ENCODE results near the gene PRR35. TPM values are rescaled to one million over a fixed set of nuclear protein-coding genes. Genes with fewer than 3 reads are reported as not detected.

PRR35 gene
- total RNA-seq, 1 donor from 2014 or later, result 0.05 TPM

DNA sequence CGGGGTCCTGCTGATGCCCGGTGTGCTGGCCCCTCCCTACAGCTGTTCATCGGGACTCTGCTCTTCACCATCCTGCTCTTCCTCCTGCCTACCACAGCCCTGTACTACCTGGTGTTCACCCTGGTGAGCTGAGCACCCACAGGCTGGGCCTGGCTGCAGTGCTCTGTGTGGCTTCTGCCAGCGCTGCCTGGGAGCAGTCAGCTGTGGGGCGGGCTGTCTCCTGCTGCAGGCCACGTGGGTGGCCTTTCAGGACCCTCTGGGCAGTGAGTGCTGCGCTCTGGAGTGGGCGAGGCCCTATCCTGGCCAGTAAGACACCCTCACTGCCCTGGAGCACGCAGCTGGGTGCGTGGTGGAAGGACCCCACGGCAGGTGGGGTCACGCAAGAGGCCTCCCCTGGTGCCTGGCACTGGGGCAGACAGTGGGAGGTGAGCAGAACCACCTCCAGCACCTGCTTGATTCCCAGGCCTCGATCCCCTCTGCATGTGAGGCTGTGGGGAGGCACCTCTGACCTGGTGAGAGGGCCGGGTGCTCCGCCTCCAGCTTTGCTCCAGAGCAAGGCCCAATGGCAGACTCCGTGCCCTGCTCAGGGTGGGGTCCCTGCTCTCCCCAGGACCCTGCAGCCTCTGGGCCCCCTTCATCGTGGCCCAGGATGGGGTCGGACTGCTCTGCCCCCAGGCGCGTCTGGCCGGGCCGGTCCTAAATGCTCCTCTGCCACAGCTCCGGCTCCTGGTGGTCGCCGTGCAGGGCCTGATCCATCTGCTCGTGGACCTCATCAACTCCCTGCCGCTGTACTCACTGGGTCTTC, 20.1 kb downstream of the PRR35 start:
- DNase-seq (ENCODE audit: low read depth), result no peak

DNA sequence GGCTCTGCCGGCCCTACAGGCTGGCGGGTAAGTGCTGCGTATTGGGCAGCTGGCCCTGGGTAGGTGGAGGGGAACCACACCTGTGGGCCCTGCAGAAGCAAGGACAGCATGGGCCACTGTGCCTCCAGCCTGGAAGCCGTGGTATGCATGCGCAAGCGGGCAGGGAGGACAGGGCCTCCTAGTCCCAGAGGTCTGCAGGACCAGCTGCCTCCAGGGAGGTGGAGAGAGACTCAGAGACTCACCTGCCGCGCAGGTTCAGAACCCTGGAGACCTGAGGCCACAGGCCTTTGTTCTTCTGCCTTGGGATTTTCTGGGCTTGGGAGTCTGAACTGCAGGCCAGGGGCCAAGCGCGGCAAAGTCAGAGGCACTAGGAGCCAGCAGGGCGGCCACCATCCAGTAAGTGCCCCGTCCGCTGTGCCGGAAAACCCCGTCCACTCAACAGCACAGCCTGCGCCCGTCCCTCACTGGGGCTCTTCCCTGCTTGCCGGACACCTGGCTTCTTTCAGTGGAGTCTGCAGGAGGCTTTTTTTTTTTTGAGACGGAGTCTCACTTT, 20.8 kb downstream of the PRR35 start:
- no peak for DNase-seq (ENCODE audit: low read depth)

DNA sequence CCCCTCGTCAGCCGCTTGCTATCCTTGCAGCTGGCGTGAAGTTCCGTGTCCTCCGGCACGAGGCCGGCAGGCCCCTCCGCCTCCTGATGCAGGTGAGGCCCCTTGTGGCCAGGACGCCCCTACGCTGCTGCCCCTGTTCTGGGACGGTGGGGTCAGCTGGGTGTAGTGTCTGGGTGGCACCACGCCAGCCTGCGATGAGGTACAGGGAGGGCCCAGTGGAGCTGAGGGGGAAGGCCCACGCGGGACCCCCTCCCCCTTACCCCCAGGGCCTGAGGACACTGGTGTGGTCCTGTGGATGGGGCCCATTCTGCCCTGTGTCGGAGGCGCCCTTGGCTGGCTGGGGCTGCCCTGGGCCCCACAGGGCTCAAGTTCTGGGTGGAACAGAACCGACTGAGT, 22.0 kb downstream of the PRR35 start:
- no peak for DNase-seq (ENCODE audit: low read depth)

DNA sequence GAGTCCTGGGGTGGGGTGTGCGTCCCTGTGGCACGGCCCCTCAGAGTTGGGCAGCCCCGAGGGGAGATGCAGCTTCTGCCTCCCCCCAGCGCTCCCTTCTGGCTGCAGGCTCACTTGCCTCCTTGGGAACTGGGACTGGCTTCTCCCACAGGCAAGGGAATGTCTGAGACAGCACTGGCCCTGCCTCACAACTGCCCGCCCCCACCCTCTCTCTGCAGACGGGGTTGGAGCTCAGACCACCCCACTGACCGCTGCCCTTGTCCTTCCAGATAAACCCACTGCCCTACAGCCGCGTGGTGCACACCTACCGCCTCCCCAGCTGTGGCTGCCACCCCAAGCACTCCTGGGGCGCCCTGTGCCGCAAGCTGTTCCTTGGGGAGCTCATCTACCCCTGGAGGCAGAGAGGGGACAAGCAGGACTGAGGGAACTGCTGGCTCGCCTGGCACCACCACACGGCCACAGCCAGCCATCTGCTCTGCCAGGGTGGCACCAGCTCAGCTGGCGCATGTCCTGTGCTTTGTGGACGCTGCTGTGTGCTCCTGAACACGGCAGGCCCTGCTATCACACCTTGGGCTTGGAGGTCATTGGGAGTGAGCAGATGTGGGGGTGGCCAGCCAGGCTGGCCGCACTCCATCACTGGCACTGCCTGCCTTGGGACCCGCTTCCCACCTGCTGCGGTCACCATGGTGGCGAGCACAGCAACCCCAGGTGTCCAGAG, 22.6 kb downstream of the PRR35 start:
- DNase-seq (ENCODE audit: low read depth), result no peak

DNA sequence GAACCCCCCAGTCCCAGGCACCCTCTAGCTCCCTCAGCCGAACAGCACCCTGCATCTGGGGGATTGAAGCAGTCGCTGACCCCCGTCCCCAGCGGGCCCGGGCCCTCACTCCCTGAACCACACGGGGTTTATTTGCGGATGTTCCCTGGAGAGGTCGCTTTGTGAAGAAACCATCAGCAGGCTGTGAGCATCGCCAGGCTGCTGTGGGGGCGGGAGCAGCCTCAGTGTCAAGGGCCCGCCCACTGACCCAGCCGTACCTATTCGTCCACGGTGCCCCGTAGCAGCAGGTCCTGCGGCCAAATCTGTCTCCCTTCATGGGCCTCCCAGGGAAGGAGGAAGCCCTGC, 23.2 kb downstream of the PRR35 start:
- no peak for DNase-seq (ENCODE audit: low read depth)

DNA sequence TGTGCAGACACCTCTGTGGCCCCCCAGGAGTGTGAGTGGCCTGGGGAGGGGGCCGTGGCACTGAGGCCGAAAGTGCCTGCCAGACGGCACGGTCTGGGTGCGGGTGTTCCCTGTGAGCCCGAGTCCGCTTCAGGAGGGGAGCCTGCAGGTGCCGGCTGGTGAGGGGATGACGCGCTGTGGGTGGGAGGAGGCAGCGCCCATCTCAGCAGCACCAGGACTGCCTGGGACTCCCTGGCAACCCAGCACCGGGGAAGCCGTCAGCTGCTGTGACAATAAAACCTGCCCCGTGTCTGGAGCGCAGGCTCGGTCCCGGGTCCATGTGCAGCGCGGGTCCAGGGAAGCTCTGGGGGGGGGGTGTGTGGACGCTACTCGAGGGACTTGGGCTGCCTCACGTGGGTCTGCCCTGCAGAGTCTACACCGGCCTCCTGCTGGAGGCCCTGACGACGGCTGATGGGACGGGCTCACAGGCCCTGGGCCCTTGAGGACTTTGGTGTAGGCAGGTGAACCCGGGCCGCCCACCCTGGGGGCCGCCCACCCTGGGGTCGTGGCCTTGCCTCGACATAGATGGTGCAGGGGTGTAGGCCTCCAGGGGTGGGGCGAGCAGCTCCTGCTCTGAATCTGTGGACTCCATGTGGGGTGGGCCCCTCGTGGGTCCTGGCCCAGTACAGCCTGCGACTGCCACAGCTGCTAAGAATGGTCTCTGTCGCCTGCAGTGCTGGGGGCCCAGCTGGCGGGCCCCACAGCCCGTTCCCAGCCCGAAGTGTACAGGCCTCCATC, 23.8 kb downstream of the PRR35 start:
- DNase-seq (ENCODE audit: low read depth), result no peak

DNA sequence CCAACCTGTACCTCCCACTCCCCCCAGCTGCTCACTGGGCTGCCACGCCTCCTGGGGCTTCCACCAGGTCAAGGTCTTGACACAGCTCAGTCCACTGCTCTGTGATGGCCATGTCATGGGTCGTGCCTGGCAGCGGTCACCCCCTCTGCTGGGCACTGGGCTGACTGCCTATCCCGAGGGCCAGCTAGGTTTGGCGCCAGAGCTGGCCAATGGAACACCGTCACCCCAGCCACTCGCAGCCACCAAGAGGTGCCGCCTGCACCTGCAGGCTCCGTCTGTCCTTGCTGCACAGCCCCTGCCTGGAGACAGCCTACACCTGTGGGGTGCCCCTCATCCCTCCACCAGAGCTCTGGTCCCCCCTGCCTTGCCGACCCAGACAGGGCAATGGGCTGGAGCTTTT, 25.2 kb downstream of the PRR35 start:
- no peak for DNase-seq (ENCODE audit: low read depth)

DNA sequence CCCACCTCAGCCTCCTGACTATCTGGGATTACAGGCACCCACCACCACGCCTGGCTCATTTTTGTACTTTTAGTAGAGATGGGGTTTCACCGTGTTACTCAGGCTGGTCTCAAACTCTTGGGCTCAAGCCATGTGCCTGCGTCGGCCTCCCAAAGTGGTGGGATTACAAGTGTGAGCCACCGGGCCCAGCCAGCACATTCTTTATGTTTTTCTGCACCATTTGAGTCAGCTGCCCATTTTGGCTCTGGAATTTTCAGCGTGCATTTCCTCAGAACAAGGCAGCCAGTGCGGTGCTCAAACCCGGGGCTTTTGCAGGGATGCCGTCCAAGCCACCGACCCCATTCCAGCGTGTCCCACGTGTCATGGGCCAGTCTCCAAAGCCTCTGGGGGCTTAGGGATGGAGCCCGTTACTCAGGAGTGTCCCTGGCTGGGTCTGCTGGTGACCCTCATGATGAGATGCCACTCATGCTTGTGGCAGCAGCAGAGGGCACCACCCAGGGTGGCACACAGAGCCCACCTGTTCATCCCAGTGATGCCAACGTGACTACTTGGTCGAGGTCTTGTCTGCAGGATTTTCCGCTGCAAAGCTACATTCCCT, 26.0 kb downstream of the PRR35 start:
- DNase-seq (ENCODE audit: low read depth), result no peak

DNA sequence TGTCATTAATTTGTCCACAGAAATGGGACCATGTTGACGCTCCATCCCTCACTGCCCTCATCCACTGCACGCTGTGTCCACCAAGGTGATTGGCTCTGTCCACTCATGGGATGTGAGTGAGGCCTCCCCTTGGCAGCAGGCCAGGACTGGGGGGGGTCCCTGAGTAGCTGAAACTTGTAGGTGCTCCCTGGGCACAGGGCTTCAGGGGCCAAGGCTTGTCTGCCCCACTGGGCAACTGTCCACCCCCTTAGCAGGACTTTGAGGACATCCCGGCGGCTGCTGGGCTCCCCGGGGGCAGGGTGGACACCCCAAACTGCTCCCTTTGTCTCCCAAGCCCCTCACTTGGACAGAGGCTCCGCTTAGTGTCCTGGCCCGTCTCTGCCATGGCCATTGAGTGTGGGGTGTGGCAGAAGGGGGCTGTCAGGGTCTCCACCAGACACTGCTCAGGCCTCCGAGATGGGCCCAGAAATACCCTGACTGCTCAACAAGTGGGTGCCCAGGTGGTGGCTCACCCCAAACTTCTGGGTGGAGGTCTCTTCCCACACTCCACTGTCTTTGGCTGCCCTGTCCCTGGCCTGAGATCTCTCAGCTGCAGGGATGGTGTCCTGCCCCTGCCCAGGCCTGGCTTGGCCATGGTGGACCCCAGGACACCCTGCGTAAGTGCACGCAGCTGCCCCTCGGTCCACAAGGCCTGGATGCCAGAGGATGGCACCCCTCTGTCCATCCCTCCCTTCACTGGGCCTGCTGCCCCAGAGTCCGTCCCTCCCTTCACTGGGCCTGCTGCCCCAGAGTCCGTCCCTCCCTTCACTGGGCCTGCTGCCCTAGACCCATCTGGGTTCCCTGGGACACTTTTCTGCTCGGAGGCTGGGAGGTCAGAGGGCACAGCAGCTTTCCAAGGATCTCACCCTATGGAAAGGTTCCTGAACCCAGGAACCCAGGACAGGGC, 26.7 kb downstream of the PRR35 start:
- no peak for DNase-seq (ENCODE audit: low read depth)

DNA sequence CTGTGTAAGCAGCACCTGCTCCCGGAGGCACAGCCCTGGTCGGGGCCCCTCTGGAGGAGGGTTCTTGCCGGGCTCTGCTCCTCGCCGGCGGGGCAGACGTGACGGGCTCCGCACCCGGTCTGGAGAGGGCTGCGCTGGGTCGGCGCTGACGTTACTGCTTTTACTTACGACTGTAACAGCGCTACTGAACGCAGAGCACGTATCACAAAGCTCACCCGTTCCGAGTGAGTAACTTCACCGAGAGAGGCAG, 28.4 kb downstream of the PRR35 start:
- peak; percentile 56 for DNase-seq (ENCODE audit: low read depth)

DNA sequence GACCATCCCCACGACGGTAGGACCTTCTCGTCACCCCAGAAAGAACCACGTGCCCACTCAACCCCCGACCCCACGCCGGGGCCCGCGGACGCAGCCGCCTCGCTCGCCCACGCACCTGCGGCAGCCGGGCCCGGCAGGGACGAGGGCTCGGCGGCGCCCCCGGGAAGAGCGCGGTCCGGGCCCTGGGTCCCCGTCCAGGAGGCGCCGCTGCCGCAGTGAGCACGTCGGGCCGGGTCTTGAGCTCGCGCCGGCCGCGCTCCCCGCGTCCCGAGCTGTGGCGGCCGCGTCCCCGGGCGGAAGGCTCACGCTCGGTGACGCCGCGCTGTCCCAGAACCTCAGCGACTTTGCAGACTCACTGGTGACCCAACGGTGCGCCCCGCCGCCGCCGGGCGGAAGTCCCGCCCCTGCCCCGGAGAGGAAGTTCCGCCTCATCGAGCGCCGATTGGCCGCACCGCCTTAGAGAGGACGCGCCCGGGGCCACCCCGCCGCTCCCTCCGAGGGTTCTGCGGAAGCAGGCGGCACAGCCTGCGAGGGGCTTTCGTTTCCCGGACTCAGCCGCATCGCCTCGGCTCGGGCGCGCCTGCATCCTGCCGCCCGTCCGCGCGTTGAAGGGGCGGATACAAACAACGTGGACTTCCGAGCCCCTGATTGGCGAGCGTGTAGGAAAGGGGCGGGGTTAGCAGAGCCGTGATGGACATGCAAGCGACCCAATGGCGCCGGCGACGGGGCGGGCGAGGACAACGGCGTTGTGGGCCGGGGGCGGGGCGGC, 28.9 kb downstream of the PRR35 start:
- DNase-seq (ENCODE audit: low read depth), result peak; percentile 78

DNA sequence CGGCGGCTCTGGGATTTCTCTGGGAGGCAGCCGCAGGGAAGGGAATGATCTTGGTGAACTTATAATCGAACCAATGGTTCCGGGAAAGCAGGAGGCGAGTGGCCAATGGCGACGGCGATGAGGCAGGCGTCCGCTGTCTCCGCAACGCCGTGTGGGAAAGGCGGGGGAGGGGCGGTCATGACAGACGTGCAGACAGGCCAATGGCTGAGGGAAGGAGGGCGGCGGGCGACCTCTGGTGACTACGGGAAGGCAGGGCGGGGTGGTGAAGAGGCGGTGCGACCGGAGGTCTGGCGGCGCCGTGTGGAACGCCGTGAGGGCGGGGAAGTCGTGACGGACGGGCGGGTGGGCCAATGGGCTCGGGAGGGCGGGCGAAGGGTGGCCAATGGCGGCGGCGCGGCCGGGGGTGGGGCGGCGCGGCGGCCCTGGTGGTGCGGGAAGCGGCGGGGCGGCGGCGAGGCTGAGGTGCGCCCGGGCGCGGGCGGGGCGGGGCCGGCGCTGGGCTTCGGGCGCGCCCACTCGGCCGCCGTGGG, 29.5 kb downstream of the PRR35 start, which contains the start of gene RAB40C:
Gene RAB40C (plus strand): TSS at position 409 of the 530 bp plus-strand sequence. CDS start 226 bp downstream, outside the sequence.
- DNase-seq (ENCODE audit: low read depth), result peak; percentile 87

DNA sequence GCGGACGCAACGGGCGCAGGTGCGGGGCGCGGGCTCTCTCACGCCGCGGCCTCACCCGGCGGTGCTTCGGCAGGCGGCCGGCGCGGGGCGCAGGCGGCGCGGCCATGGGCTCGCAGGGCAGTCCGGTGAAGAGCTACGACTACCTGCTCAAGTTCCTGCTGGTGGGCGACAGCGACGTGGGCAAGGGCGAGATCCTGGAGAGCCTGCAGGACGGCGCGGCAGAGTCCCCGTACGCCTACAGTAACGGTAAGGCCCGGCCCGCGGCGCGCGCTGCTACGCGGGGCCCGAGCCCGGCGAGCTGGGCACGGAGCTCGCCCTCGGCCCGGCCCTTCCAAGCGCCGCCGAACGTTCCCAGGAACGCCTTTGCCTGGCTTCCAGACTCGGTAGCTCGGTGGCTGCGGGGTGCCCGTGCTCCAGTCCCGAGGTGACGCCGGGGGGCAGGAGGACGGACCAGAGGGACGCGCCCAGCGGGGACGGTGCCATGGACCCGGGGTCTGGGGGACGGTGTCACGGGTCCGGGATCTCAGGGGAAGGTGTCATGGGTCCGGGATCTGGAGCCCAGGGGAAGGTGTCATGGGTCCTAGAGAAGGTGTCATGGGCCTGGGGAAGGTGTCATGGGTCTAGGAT, 30.1 kb downstream of the PRR35 start:
- no peak for DNase-seq (ENCODE audit: low read depth)

DNA sequence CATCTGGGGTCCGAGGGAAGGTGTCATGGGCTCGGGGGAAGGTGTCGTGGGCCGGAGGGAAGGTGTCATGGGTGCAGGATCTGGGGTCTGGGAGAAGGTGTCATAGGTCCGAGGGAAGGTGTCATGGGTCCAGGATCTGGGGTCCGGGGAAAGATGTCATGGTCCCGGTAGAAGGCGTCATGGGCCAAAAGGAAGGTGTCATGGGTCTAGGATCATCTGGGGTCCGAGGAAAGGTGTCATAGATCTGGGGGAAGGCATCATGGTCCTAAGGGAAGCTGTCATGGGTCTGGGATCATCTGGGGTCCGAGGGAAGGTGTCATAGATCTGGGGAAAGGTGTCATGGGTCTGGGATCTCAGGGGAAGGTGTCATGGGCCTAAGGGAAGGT, 30.6 kb downstream of the PRR35 start:
- DNase-seq (ENCODE audit: low read depth), result no peak

DNA sequence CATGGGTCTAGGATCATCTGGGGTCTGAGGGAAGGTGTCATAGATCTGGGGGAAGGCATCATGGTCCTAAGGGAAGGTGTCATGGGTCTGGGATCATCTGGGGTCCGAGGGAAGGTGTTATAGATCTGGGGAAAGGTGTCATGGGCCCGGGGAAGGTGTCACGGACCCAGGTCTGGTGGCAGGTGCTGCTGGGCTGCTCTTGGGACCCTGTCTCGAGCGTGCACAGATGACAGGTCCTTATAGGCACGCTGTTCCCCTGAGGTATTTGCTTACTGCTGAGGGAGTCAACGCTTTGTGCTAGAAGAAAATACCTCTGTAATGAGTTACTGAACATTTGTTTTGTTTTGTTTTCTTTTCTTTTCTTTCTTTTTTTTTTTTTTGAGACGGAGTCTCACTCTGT, 31.0 kb downstream of the PRR35 start:
- no peak for DNase-seq (ENCODE audit: low read depth)

DNA sequence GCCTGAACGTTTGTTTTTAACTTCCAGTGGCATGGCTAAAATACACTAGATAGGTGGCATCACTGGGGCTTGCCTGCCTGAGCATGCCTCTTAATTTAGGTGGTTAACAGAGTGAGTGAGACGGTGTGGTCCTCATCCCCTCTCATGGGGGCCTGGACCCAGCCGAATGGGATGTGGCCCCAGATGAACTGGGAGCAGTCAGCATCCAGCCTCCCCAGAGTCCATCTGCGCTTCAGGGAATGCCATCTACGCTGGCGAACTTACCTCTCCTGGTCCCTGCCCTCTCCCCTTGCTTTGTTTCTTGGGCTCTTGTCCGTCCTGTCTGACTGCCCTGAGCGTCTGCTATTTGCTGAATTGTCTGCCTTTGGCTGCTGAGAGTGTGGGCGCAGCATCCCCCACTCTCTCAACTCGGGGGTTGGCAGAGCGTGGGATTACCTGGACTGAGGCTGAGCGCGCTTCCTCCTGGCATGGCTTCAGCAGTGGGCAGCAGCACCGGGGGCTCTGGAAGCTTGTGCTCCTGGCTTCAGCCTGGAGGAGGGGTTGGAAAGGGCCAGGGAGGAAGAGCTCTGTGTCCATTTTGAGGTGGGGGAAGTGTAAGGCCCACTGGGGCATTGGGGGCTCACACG, 31.8 kb downstream of the PRR35 start:
- DNase-seq (ENCODE audit: low read depth), result no peak

DNA sequence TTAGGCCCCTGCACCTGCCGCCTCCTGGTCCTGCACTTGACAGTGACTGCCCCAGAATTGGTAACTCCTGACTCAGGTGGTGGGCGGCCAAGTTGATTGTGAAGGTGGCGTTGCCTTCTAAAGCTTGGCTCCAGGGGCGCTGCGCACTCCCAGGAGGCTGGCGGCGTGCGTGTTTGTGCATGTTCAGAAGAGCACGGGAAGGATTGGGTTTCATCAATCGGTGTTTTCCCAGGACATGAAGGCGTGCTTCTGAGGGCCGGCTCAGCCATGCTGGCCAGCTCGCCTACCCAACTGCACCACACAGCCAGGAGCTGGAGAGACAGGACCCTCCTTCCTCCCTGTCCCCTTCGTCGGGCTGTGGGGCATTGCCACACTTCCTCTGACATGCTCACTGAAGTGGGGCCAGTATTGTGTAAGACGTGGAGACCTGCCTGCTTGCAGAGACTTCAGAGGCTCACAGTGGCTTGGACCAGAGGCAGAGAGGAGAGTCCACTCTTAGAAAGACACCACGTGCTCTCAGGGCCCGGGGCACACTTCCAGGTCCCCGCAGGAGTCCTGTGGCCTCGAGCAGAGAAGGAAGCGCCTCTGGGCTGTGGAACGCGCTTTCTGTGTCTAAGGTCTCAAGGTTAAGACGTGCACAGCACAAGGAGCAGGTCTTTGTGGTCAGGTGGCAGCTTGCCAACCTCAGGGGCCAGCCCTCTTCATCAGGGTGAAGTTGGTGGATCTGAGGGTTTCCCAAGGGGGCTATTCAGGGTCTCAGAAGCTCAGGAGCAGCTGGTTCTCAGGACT, 32.5 kb downstream of the PRR35 start:
- DNase-seq (ENCODE audit: low read depth), result peak; percentile 72

DNA sequence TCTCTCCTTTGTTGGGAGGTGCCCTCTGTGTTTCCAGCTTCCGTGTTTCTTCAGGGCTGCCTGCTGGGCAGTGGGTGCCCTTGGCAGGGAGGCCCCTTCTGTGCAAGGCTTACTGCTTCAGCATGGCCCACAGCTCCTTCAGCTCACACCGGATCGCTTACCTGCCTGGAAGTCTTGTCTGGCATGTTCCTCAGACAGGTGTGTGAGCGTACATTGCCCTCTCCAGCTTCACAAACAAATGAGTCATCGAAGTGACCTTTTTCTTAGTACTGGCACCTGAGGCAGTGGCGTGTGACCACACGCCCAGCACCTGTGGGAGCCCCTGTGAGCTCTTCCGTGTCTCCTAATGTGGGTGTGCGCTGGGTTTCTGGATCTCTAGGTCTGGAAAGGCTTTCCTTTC, 33.2 kb downstream of the PRR35 start:
- peak; percentile 68 for DNase-seq (ENCODE audit: low read depth)

All from renal cortical epithelial cell (primary cell).